Psoas muscle (tissue), 8 donors: ENCODE results near the gene ANXA1. TPM values are rescaled to one million over a fixed set of nuclear protein-coding genes. Genes with fewer than 3 reads are reported as not detected.
A peak's percentile ranks its signal among the peaks of the same experiment; 100 is the strongest.
"Not testable (repeated sequence)": the region's sequence is repeated elsewhere in the genome, so short reads cannot be mapped to it uniquely, and the experiment has no call there.

Source experiments
- ATAC-seq, 4 donors: fragments of 200-7000 bp; cut with Tn5 transposase; one replicate each; pipeline ENCODE4 v1.9.1; 2020; ENCODE audit warnings: moderate library complexity in 3 of 4, mild to moderate bottlenecking in 2 of 4
- DNase-seq, 2 donors: peaks; one replicate each; pipeline ENCODE4 v3.0.0-alpha.2; 2020
- H3K27ac ChIP-seq: fragments of 200-600 bp; one replicate; pipeline ENCODE4 v1.8.0; 2022
- H3K27me3 ChIP-seq, 3 donors: fragments of 200-600 bp in 1 of 3; one replicate each; pipeline versions ENCODE4 v1.6.1 to v1.8.0; 2013 to 2022; ENCODE audit warnings: low read length in 2 of 3, mild to moderate bottlenecking in 2 of 3, moderate library complexity in 1 of 3; ENCODE audit not compliant: insufficient read depth in 3 of 3
- H3K36me3 ChIP-seq, 2 donors: fragments of 200-600 bp in 1 of 2; one replicate each; pipeline versions ENCODE4 v1.6.1 to v1.8.0; 2013 to 2022; ENCODE audit warnings: low read depth in 1 of 2, mild to moderate bottlenecking in 1 of 2, moderate library complexity in 1 of 2; ENCODE audit not compliant: insufficient read depth in 1 of 2
- H3K4me1 ChIP-seq: fragments of 200-600 bp; one replicate; pipeline ENCODE4 v1.8.0; 2022
- H3K4me3 ChIP-seq: fragments of 200-600 bp; one replicate; pipeline ENCODE4 v1.8.0; 2022; ENCODE audit warnings: mild to moderate bottlenecking
- H3K9me3 ChIP-seq: fragments of 200-600 bp; one replicate; pipeline ENCODE4 v1.8.0; 2022
- WGBS, 3 donors: extraction: QIAGEN DNeasy Blood & Tissue Kit; methylation state at CpG; one replicate each; pipeline versions ENCODE4 v1.1.6 to v1.1.7; 2013; 5-methylcytosine and 5-hydroxymethylcytosine counted together
- intact Hi-C, 2 donors: fragments of 100-400 bp; cut with DNase I; formaldehyde crosslinking; loops; one replicate each; pipeline versions ENCODE4 v1.11.0 to v1.14.2; 2022
- polyA plus RNA-seq, 3 donors: library from polyadenylated mRNA; stranded (reverse); fragments of 200-250 nt; gene quantifications; one replicate each; pipeline ENCODE4 v1.2.3, GENCODE V29; 2013
- total RNA-seq, 4 donors: library from RNA; stranded (reverse); fragmentation: NEBNext Ultra II Directional in 2 of 4; extraction: Animal tissue kit (Norgen Biotek cat#: 25700) in 2 of 4; gene quantifications; one replicate each; pipeline versions ENCODE4 v1.2.1 to v1.2.4, GENCODE V29; 2021 to 2023
- TF ChIP-seq, protein P1 (sequence below): fragments of 200-600 bp; IDR thresholded peaks from one replicate; pipeline ENCODE4 v1.8.0; 2022; ENCODE audit warnings: antibody characterized with exemption
- donor health status: healthy with polysubstance abuse.
- donor health status: DM: no; HTN: no; CAD: no; lungs with moderate emphysema.
- donor health status: Bipolar disorder and iron deficiency.
- donor health status: healthy.
- donor health status: DM: yes; HTN: yes; CAD: no.
- donor health status: DM: no; HTN: no; CAD: no.
- donor health status: DM: no; HTN: no; CAD: no.
- donor health status: DM: yes; HTN: yes; CAD: no.

The ANXA1 gene
- total and polyA plus RNA-seq, 7 donors = 20.7 to 60.8 (median 25.8) TPM

DNA sequence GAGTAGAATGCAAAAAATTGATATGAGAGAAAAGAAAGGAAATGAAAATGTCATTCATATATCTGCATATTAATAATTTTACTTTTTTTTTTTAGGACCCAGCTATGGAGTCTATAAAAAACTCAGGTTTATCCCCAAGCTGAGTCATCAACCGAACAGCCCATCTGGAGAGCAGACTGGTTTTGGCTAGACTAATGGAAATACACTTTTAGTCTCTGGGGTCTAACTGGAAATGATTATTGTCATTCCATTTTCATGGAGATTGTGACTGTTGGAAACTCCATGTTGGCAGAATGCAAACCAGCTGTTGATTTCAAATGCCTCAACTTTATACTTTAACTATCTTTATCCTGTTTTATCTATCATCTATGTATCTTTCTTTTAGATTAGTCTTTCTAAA lies 28.7 kb downstream of the ANXA1 start:
- TF ChIP-seq, protein P1, sequence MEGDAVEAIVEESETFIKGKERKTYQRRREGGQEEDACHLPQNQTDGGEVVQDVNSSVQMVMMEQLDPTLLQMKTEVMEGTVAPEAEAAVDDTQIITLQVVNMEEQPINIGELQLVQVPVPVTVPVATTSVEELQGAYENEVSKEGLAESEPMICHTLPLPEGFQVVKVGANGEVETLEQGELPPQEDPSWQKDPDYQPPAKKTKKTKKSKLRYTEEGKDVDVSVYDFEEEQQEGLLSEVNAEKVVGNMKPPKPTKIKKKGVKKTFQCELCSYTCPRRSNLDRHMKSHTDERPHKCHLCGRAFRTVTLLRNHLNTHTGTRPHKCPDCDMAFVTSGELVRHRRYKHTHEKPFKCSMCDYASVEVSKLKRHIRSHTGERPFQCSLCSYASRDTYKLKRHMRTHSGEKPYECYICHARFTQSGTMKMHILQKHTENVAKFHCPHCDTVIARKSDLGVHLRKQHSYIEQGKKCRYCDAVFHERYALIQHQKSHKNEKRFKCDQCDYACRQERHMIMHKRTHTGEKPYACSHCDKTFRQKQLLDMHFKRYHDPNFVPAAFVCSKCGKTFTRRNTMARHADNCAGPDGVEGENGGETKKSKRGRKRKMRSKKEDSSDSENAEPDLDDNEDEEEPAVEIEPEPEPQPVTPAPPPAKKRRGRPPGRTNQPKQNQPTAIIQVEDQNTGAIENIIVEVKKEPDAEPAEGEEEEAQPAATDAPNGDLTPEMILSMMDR = no peak
- intact Hi-C loops = loop anchor here (5.0 to 10.0 kb wide), 3 partner anchors 306 to 336 kb away; no protein-coding TSS in a partner anchor
- H3K9me3 ChIP-seq = no peaks in the 10 kb centered on the region
- no peak overlapping the region for H3K4me3 ChIP-seq
- DNase-seq (no peak), ATAC-seq (no peak)
- H3K4me1 ChIP-seq = no peaks in the 10 kb centered on the region
- 16 to 28% (median 22%) methylated on average over 1 of the region's 1 CpG for WGBS, 3 donors
- H3K27ac ChIP-seq = no peak overlapping the region
- H3K27me3 ChIP-seq = no peaks in the 10 kb centered on the region
- no peaks in the 10 kb centered on the region for H3K36me3 ChIP-seq

DNA sequence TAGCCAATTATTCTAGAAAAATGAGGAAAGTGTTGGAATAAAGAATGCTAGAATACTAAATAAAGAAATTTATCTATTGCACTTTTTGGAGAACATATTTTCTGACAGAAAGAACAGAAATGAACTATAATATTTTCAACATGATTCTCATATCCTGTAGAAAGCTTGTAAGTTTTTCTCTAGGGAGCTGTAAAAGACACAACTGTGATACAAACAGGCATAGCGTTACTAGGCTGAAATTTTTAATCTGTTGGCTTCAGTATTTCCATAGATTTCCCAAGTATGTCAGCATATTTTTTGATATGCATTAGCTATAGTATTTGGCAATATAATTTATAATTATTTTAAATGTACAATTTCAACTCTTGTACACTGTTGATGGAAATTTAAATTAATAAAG lies 31.3 kb downstream of the ANXA1 start:
- Histone ChIP-seq H3K4me1 (no peaks in the 10 kb centered on the region), H3K4me3 (no peak overlapping the region), H3K27me3 (no peaks in the 10 kb centered on the region), H3K9me3 (no peaks in the 10 kb centered on the region), H3K36me3 (no peaks in the 10 kb centered on the region), H3K27ac (no peak overlapping the region)
- DNase-seq (no peak), ATAC-seq (no peak)
- WGBS, 3 donors = 73 to 79% (median 78%) methylated on average over 1 of the region's 1 CpG
- TF ChIP-seq, protein P1 = no peak
- intact Hi-C loops = loop anchor here (5.0 to 10.0 kb wide), 3 partner anchors 308 to 338 kb away; no protein-coding TSS in a partner anchor

DNA sequence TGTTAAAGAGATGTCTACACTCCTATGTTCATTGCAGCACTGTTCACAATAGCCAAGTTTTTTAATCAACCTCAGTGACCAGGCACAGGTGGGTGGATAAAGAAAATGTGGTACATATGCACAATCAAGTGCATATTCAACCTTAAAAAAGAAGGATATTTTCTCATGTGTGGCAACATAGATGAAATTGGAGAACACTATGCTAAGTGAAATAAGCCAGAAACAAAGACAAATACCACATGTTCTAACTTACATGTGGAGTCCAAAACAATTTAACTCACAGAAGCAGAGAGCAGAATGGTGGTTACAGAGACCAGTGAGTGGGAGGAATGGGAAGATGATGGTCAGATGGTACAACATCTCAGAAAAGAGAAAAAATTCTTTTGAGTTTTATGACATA lies 31.8 kb downstream of the ANXA1 start:
- Histone ChIP-seq H3K36me3 (no peaks in the 10 kb centered on the region), H3K27me3 (no peaks in the 10 kb centered on the region), H3K9me3 (no peaks in the 10 kb centered on the region), H3K27ac (no peak overlapping the region), H3K4me3 (no peak overlapping the region), H3K4me1 (no peaks in the 10 kb centered on the region)
- TF ChIP-seq, protein P1 = no peak
- intact Hi-C loops = loop anchor here (5.0 to 10.0 kb wide), 3 partner anchors 309 to 339 kb away; no protein-coding TSS in a partner anchor
- DNase-seq (no peak), ATAC-seq (no peak)

DNA sequence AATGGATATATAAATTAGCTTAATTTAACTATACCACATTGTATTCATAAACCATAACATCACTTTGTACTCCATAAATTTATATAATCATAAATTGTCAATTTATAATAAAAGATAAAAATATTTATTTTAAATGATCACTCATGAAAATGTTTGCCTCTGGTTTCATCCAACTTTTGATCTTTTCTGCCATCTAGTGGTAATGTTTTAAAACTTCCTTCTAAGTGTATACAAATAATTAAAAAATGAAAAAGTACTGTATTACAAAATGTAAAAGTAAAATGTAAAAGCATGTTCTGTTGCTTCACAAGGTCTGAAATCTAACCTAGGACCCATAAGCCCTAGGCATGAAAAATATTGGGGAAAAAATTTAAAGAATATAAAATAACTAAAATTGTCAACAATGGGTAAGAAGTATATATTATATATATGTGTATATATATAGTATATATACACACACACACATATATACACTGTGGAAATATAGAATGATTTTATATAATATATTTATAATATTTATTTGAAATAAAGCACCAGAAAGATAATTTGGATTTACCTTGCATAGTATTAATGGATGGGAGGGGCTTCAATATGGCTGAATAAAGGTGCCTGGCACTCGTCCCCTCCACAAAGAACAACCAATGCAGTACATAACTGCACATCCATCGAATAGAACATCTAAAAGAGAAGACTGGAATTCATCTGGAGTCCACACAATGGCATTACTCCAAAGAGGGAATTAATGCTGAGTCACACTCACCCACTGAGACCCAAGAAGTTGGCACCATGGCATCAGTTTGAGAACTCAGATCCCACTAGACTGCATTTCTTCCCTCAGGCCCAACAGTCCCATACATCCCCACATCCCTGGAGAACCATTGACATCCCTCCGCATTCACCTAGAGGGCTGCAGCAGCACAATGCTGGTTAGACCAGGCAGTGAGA lies 32.5 kb downstream of the ANXA1 start:
- no peak for ATAC-seq
- DNase-seq = no peak
- intact Hi-C loops = loop anchor here (1.0 to 10.0 kb wide), 4 partner anchors 77 to 339 kb away; no protein-coding TSS in a partner anchor
- H3K36me3 ChIP-seq = no peaks in the 10 kb centered on the region
- 47 to 52% (median 50%) methylated on average over 3 of the region's 3 CpGs for WGBS, 3 donors
- no peak overlapping the region for H3K4me3 ChIP-seq
- H3K9me3 ChIP-seq = no peaks in the 10 kb centered on the region
- no peaks in the 10 kb centered on the region for H3K27me3 ChIP-seq
- H3K4me1 ChIP-seq = no peaks in the 10 kb centered on the region
- TF ChIP-seq, protein P1 = peak; percentile 78
- H3K27ac ChIP-seq = no peak overlapping the region

DNA sequence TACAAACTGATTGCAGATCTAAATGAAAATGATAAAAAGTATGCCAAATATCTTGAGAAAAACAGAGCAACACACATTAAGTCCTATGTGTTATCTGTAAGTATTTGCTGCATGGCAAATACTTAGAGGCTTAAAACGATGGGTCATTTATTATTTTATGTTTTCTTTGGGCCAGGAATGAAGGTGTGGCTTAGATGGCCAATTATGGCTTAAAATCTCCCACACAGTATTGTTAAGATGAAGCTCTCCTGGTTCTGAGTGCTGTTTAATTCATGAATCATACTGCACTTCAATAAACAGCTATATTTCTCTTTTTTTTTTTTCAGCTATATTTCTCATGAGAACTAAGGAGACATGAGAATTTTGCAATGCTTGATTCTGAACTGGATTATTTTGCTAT lies 39.4 kb downstream of the ANXA1 start:
- DNase-seq, H3K9me3 ChIP-seq, H3K36me3 ChIP-seq, ATAC-seq, H3K27me3 ChIP-seq, intact Hi-C loops, H3K27ac ChIP-seq, H3K4me1 ChIP-seq, H3K4me3 ChIP-seq: not testable (repeated sequence)
- WGBS, 3 donors = 27 to 67% (median 38%) methylated on average over 1 of the region's 1 CpG
